Measurements from ENCODE around the gene ITGB2.

The ITGB2 gene

DNA sequence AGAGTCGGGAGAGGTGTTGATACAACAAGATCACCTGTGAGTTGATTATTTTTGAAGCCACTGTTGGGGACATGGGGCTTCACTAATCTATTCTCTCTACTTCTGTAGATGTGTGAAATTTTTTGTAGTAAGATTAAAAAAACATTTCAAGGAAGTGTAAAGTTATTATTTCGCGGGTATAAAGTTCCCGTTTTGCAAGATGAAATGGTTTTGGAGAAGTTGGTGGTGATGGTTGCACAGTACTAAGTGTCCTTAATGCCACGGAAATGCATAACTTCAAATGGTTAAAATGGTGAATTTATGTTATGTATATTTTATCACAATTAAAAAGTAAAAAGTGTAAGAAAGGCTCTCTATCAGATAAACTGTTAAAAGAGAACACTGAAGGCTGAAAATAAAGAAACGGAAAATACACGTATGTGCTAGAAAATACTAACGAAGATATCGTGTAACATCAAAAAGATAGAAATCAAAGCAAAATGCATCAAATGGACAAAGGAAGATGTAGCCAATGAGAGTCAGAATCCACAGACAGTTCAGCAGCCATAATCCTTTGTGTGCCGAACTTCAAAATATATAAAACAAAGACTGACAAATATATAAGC, 2.9 kb upstream of the ITGB2 start:
- H3K27me3 ChIP-seq (ENCODE audit: insufficient read depth, low read depth) = peaks cover 94% of the 10 kb centered on the region
- no peaks in the 10 kb centered on the region for H3K4me1 ChIP-seq (ENCODE audit: low read depth, poor library complexity, severe bottlenecking)
- H3K79me2 ChIP-seq (ENCODE audit: insufficient read depth, low read depth) = no peaks in the 10 kb centered on the region
- no peak overlapping the region for H3K4me3 ChIP-seq (IDR thresholded peaks at IDR 0.05; ENCODE audit: insufficient read depth, low read depth, low read length)
- no peak overlapping the region for H3K4me2 ChIP-seq
- no peaks in the 10 kb centered on the region for H4K20me1 ChIP-seq (ENCODE audit: insufficient read depth)
- TF ChIP-seq, protein P1, sequence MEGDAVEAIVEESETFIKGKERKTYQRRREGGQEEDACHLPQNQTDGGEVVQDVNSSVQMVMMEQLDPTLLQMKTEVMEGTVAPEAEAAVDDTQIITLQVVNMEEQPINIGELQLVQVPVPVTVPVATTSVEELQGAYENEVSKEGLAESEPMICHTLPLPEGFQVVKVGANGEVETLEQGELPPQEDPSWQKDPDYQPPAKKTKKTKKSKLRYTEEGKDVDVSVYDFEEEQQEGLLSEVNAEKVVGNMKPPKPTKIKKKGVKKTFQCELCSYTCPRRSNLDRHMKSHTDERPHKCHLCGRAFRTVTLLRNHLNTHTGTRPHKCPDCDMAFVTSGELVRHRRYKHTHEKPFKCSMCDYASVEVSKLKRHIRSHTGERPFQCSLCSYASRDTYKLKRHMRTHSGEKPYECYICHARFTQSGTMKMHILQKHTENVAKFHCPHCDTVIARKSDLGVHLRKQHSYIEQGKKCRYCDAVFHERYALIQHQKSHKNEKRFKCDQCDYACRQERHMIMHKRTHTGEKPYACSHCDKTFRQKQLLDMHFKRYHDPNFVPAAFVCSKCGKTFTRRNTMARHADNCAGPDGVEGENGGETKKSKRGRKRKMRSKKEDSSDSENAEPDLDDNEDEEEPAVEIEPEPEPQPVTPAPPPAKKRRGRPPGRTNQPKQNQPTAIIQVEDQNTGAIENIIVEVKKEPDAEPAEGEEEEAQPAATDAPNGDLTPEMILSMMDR (conservative IDR thresholded peaks at IDR 0.05; ENCODE audit: low read depth, low read length) = no peak
- H3K36me3 ChIP-seq (ENCODE audit: insufficient read depth) = no peaks in the 10 kb centered on the region
- H2AFZ ChIP-seq (ENCODE audit: low read depth) = no peak overlapping the region
- H3K27ac ChIP-seq = no peak overlapping the region
- H3K9ac ChIP-seq = no peak overlapping the region

DNA sequence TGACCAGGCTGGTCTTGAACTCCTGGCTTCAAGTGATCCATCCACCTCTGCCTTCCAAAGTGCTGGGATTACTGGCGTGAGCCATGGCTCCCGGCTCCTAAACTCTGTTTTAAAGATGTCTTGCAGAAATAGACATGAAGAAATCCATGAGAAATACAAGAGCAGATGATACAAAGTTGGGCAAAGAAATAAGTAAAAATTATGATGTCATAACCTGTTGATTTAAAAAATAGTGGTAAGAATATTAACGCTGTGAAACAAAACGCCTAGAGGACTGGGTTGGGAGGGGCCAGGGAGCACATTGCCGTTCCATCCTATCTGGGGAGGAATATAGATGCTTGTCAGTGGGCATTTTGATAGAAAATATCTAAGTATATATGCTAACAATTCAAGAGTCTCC, 1.2 kb upstream of the ITGB2 start:
- TF ChIP-seq, protein P1 (conservative IDR thresholded peaks at IDR 0.05; ENCODE audit: low read depth, low read length) = no peak
- H3K27ac ChIP-seq = no peak overlapping the region
- no peak overlapping the region for H3K4me2 ChIP-seq
- no peak overlapping the region for H2AFZ ChIP-seq (ENCODE audit: low read depth)
- H3K36me3 ChIP-seq (ENCODE audit: insufficient read depth) = no peaks in the 10 kb centered on the region
- H3K4me3 ChIP-seq (IDR thresholded peaks at IDR 0.05; ENCODE audit: insufficient read depth, low read depth, low read length) = no peak overlapping the region
- peaks cover 93% of the 10 kb centered on the region for H3K27me3 ChIP-seq (ENCODE audit: insufficient read depth, low read depth)
- no peaks in the 10 kb centered on the region for H3K4me1 ChIP-seq (ENCODE audit: low read depth, poor library complexity, severe bottlenecking)
- H4K20me1 ChIP-seq (ENCODE audit: insufficient read depth) = no peaks in the 10 kb centered on the region
- H3K9ac ChIP-seq = no peak overlapping the region
- no peaks in the 10 kb centered on the region for H3K79me2 ChIP-seq (ENCODE audit: insufficient read depth, low read depth)

DNA sequence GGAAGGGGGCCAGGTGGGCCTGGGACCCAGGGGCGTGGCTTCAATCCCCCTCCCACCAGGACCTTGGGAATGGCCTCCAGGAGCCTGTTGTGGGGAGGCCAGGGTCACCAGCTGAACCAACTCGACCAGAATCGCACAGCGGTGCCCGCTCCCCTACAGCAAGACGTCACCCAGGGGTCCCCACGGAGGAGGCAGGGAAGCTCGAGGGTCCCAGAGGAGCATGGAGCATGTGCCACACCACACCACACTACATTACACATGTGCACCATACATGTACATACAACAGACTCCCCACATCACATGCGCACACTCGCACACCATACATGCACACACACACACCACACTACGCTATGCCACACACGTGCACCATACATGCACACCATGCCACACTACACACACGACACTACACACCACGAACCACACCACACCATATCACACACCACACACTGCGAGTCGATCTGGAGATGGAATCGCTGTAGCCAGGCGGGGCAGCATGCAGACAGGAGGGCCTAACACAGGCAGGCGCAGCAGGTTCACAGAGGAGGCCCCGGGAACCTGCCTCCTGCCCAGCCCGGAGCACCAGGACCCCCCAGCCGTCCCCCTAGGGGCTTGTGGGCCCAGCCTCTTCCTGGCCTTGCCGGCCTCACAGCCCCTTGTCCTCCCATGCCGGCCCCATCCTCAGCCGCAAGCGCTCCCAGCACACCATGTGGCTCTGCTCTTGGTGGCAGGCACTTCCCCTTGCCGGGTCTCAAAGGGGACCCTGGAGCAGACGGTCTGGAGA, 596 bp downstream of the ITGB2 start:
- TF ChIP-seq, protein P1 (conservative IDR thresholded peaks at IDR 0.05; ENCODE audit: low read depth, low read length) = no peak
- no peaks in the 10 kb centered on the region for H3K36me3 ChIP-seq (ENCODE audit: insufficient read depth)
- no peak overlapping the region for H3K4me2 ChIP-seq
- H4K20me1 ChIP-seq (ENCODE audit: insufficient read depth) = no peaks in the 10 kb centered on the region
- no peaks in the 10 kb centered on the region for H3K4me1 ChIP-seq (ENCODE audit: low read depth, poor library complexity, severe bottlenecking)
- H3K4me3 ChIP-seq (IDR thresholded peaks at IDR 0.05; ENCODE audit: insufficient read depth, low read depth, low read length) = no peak overlapping the region
- H3K9ac ChIP-seq = no peak overlapping the region
- no peak overlapping the region for H3K27ac ChIP-seq
- peaks cover 94% of the 10 kb centered on the region for H3K27me3 ChIP-seq (ENCODE audit: insufficient read depth, low read depth)
- H3K79me2 ChIP-seq (ENCODE audit: insufficient read depth, low read depth) = no peaks in the 10 kb centered on the region
- no peak overlapping the region for H2AFZ ChIP-seq (ENCODE audit: low read depth)

DNA sequence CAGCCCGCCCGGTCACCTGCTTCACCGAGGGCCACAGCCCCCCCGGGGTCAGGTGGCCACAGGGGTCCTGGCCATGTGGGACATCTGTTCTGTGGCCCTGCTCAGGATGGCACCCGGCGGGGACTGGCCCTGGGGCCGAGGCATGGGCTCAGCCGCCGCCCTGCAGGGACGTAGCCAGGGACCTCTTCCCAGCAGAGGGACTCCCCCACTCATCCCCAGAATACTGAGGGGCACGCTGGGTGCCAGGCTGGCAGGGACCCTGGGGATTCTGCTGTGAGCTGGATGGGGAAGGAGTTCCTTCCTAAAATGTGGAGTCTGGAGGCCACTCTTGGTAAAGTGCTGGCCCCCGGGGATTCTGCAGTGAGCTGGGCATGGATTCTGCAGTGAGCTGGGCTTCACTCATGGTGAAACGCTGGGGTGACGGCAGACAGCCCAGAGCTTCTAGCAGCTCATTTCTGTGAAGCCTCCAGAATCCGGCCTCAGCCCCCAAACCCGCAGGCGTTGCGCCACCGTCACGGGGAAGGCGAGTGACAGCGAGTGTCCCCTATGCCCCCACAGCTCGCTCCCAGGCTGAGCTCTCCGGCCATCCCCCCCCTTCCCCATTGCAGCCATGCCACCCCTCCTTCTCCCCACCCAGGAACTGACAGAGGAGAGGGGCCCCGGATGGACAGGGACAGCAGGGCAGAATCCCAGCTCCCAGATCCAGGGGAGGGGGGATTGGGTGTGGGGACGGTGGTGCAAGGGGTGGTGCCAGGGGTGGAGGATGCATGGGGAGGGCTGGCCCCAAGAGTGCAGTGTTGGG, 1.4 kb downstream of the ITGB2 start:
- Histone ChIP-seq H3K4me1 (ENCODE audit: low read depth, poor library complexity, severe bottlenecking) (no peaks in the 10 kb centered on the region), H3K27ac (no peak overlapping the region), H3K9ac (no peak overlapping the region), H2AFZ (ENCODE audit: low read depth) (no peak overlapping the region), H3K27me3 (ENCODE audit: insufficient read depth, low read depth) (peaks cover 94% of the 10 kb centered on the region), H3K36me3 (ENCODE audit: insufficient read depth) (no peaks in the 10 kb centered on the region), H3K79me2 (ENCODE audit: insufficient read depth, low read depth) (no peaks in the 10 kb centered on the region), H4K20me1 (ENCODE audit: insufficient read depth) (no peaks in the 10 kb centered on the region), H3K4me2 (no peak overlapping the region), H3K4me3 (IDR thresholded peaks at IDR 0.05; ENCODE audit: insufficient read depth, low read depth, low read length) (no peak overlapping the region)
- TF ChIP-seq, protein P1 (conservative IDR thresholded peaks at IDR 0.05; ENCODE audit: low read depth, low read length) = no peak

All from KMS-11 (cell line).